ENCODE results near the gene EML6.
"Not testable (repeated sequence)": the region's sequence is repeated elsewhere in the genome, so short reads cannot be mapped to it uniquely, and the experiment has no call there.

Gene EML6

GRCh38 chr2:54983345-54984220 lies 260.1 kb downstream of the EML6 start:
- in situ Hi-C loops (cut with HindIII; ENCODE audit: low pct_ligation_motif_present, low sequenced_read_pairs): no loop called here
- no peaks in the 10 kb centered on the region for H3K27me3 ChIP-seq (replicated peaks)
- no peak overlapping the region for H3K27ac ChIP-seq
- peaks cover 43% of the 10 kb centered on the region for H3K36me3 ChIP-seq (replicated peaks)
- no peak overlapping the region for H3K4me3 ChIP-seq (ENCODE audit: low read depth, low read length)
- no peak for DNase-seq
- TF ChIP-seq, protein P1, sequence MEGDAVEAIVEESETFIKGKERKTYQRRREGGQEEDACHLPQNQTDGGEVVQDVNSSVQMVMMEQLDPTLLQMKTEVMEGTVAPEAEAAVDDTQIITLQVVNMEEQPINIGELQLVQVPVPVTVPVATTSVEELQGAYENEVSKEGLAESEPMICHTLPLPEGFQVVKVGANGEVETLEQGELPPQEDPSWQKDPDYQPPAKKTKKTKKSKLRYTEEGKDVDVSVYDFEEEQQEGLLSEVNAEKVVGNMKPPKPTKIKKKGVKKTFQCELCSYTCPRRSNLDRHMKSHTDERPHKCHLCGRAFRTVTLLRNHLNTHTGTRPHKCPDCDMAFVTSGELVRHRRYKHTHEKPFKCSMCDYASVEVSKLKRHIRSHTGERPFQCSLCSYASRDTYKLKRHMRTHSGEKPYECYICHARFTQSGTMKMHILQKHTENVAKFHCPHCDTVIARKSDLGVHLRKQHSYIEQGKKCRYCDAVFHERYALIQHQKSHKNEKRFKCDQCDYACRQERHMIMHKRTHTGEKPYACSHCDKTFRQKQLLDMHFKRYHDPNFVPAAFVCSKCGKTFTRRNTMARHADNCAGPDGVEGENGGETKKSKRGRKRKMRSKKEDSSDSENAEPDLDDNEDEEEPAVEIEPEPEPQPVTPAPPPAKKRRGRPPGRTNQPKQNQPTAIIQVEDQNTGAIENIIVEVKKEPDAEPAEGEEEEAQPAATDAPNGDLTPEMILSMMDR (IDR thresholded peaks at IDR 0.05; ENCODE audit: low read depth, low read length, missing control alignments): no peak

DNA sequence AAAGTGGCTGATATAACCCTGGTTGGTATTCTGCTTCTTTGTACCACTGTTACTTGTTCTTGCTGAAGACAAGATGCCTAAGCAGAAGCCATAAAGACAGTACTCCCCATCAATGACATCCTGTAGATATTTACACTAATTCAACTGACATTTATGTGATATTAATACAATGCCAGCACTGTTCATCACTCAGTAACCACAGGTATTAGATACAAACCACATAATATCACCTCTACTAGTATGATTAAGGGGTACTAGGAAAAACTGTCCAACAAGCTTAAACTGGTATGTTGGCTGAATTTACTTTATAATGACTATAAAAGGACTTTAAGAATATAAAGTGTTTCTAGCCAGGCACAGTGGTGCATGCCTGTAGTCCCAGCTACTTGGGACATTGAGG lies 261.0 kb downstream of the EML6 start:
- Histone ChIP-seq H3K27me3 (replicated peaks) (no peaks in the 10 kb centered on the region), H3K27ac (no peak overlapping the region), H3K4me3 (ENCODE audit: low read depth, low read length) (no peak overlapping the region), H3K36me3 (replicated peaks) (peaks cover 41% of the 10 kb centered on the region)
- DNase-seq: no peak
- TF ChIP-seq, protein P1 (IDR thresholded peaks at IDR 0.05; ENCODE audit: low read depth, low read length, missing control alignments): no peak
- in situ Hi-C loops (cut with HindIII; ENCODE audit: low pct_ligation_motif_present, low sequenced_read_pairs): no loop called here

DNA sequence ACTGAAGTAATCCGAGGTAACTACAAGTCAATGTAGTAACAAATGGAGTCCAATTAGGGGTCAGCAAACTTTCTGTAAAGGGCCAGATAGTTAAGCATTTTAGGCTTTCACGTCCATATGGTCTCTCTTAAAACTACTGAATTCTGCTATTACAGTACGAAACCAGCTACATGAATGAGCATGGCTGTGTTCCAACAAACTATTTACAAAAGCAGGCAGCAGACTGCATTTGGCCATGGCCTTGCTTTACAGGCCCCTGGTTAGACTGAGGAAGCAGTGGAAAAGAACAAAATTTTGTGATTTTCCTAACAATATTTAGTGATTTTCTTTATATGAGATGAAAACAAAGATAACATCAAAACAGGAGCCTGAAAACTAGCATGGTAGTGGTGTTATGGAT lies 262.8 kb downstream of the EML6 start:
- H3K27me3 ChIP-seq (replicated peaks): no peaks in the 10 kb centered on the region
- in situ Hi-C loops (cut with HindIII; ENCODE audit: low pct_ligation_motif_present, low sequenced_read_pairs): no loop called here
- H3K4me3 ChIP-seq (ENCODE audit: low read depth, low read length): no peak overlapping the region
- TF ChIP-seq, protein P1 (IDR thresholded peaks at IDR 0.05; ENCODE audit: low read depth, low read length, missing control alignments): no peak
- H3K27ac ChIP-seq: no peak overlapping the region
- no peak for DNase-seq
- peaks cover 38% of the 10 kb centered on the region for H3K36me3 ChIP-seq (replicated peaks)

DNA sequence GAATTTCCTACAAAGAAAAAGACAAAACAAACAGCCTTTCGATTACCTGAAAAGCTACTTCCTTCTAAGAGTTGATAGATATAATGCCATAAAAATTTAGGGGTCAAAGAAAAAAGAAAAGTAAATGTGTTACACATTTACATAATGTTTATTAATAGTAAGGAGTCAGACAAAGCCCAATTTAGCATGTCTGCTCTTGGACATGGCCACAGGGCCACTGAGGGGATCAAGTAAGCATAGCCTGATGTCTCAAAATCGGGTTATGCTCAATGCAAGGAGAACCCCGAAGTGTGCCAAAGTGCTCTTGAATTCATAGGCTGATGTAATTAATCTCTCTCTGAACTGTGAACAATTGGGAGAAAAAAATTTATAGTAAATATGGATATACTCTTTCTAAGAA lies 265.1 kb downstream of the EML6 start:
- H3K27me3 ChIP-seq (replicated peaks): no peaks in the 10 kb centered on the region
- in situ Hi-C loops (cut with HindIII; ENCODE audit: low pct_ligation_motif_present, low sequenced_read_pairs): no loop called here
- TF ChIP-seq, protein P1 (IDR thresholded peaks at IDR 0.05; ENCODE audit: low read depth, low read length, missing control alignments): no peak
- no peak overlapping the region for H3K4me3 ChIP-seq (ENCODE audit: low read depth, low read length)
- peaks cover 30% of the 10 kb centered on the region for H3K36me3 ChIP-seq (replicated peaks)
- no peak overlapping the region for H3K27ac ChIP-seq
- no peak for DNase-seq

DNA sequence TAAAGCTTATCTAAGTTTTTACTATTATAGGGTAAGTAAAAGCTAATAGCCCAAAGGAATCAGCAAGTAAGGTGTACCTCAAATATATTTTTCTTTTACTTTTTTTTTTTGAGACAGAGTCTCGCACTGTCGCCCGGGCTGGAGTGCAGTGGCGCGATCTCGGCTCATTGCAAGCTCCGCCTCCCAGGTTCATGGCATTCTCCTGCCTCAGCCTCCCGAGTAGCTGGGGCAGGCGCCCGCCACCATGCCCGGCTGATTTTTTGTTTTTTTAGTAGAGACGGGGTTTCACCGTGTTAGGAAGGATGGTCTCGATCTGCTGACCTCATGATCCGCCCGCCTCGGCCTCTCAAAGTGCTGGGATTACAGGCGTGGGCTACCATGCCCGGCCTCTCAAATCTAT lies 267.2 kb downstream of the EML6 start:
- H3K36me3 ChIP-seq (replicated peaks): peaks cover 16% of the 10 kb centered on the region
- in situ Hi-C loops (cut with HindIII; ENCODE audit: low pct_ligation_motif_present, low sequenced_read_pairs): not testable (repeated sequence)

DNA sequence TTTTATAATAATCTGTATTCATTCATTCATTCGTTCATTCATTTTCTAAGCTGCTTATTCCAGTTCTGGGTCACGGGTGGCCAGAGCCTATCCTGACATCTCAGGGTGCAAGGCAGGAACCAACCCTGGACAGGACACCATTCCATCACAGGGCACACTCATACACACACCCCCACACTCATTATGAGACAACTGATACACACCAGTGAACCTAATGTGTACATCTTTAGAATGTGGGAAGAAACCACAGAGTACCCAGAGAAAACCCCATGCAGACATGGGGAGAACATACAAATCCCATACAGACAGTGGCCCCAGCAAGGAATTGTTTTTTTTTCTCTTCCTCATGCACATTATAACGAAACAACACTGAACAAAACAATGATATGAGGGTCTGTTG lies 272.1 kb downstream of the EML6 start:
- Histone ChIP-seq H3K4me3 (ENCODE audit: low read depth, low read length) (no peak overlapping the region), H3K27me3 (replicated peaks) (no peaks in the 10 kb centered on the region), H3K27ac (no peak overlapping the region), H3K36me3 (replicated peaks) (no peaks in the 10 kb centered on the region)
- no peak for DNase-seq
- in situ Hi-C loops (cut with HindIII; ENCODE audit: low pct_ligation_motif_present, low sequenced_read_pairs): no loop called here
- TF ChIP-seq, protein P1 (IDR thresholded peaks at IDR 0.05; ENCODE audit: low read depth, low read length, missing control alignments): no peak

More for the DNA sequence above, 267.2 kb downstream of the EML6 start:
- DNase-seq; H3K4me3 ChIP-seq (ENCODE audit: low read depth, low read length); H3K27me3 ChIP-seq (replicated peaks); H3K27ac ChIP-seq: not testable (repeated sequence)
